GM13977 (cell line): ENCODE results near the gene TXNDC8.

Source experiments
- DNase-seq: peaks from one replicate; pipeline ENCODE4 v3.0.0; 2012; ENCODE audit warnings: low spot score
- CTCF ChIP-seq: IDR thresholded peaks from 2 replicates; pipeline ENCODE4 v1.5.1; 2012; ENCODE audit warnings: mild to moderate bottlenecking, control low read depth; ENCODE audit not compliant: insufficient read depth; ENCODE audit errors: extremely low read depth, missing control alignments
- in situ Hi-C: fragments of 300-500 bp; cut with MboI; formaldehyde crosslinking; loops from one replicate; pipeline ENCODE4 v1.12.0; 2022; ENCODE audit warnings: low sequenced_read_pairs, low pct_unique_long_range_greater_than_20kb, mixed read lengths, inconsistent platforms; ENCODE audit not compliant: unreplicated experiment

Gene TXNDC8

GRCh38 chr9:110257956-110258355, 79.7 kb downstream of the TXNDC8 start:
- no peak for TF ChIP-seq CTCF
- no peak for DNase-seq
- in situ Hi-C loops = no loop called here

- in situ Hi-C loops = no loop called here
- DNase-seq = no peak
- no peak for TF ChIP-seq CTCF
Observed at GRCh38 chr9:110257097-110257841, 80.4 kb downstream of the TXNDC8 start.

GRCh38 chr9:110256380-110257096, 81.1 kb downstream of the TXNDC8 start, which contains the start of gene TXN:
TSS of gene TXN (minus strand) at chr9:110256507. CDS start at chr9:110256435, 72 bp downstream.
- peak; percentile 89 for DNase-seq
- in situ Hi-C loops = no loop called here
- TF ChIP-seq CTCF = no peak

GRCh38 chr9:110255463-110256379, 81.9 kb downstream of the TXNDC8 start:
- in situ Hi-C loops = no loop called here
- DNase-seq = peak; percentile 34

GRCh38 chr9:110255034-110255462, 82.6 kb downstream of the TXNDC8 start:
- no peak for DNase-seq
- in situ Hi-C loops = no loop called here
- no peak for TF ChIP-seq CTCF

More at GRCh38 chr9:110255463-110256379, 81.9 kb downstream of the TXNDC8 start:
- TF ChIP-seq CTCF = no peak

DNA sequence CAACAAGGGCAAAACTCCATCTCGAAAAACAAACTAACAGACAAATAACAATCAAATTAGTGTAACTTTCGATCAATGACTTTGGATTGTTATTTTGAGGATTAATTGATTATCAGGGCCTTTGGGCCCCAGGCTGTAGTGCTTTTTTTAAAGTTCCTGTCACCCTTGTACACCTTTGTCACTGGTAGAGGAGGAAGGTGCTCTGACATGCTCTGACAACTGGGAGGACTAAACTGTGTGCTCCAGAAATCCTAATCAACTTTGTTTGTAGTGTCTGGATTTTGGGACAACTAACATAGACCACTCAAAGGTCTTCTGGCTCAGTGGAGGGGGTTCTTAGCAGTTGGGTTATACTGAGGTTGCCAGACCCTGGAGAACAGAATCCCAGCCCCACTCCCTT, 83.2 kb downstream of the TXNDC8 start:
- TF ChIP-seq CTCF = no peak
- no peak for DNase-seq
- in situ Hi-C loops = no loop called here
